ENCODE results near the gene THRAP3. TPM values are rescaled to one million over a fixed set of nuclear protein-coding genes. Genes with fewer than 3 reads are reported as not detected.
A peak's percentile ranks its signal among the peaks of the same experiment; 100 is the strongest.
"Not testable (repeated sequence)": the region's sequence is repeated elsewhere in the genome, so short reads cannot be mapped to it uniquely, and the experiment has no call there.

THRAP3 gene
- total RNA-seq, 2 experiments from 2014 or later = 135 to 138 TPM

- H3K27me3 Mint-ChIP-seq = no peaks in the 10 kb centered on the region
- intact Hi-C loops (cut with micrococcal nuclease) = no loop called here
- peaks cover 49% of the 10 kb centered on the region for H3K4me1 Mint-ChIP-seq (ENCODE audit: low read depth)
- no peak overlapping the region for H3K4me3 Mint-ChIP-seq
- ChIA-PET POLR2A (no interaction called here), CTCF (no interaction called here)
- H3K36me3 Mint-ChIP-seq = peaks cover 17% of the 10 kb centered on the region
- H3K27ac Mint-ChIP-seq = no peak overlapping the region
- H3K9me3 Mint-ChIP-seq = no peaks in the 10 kb centered on the region
- no peak for DNase-seq
These were observed 8.2 kb downstream of the THRAP3 start for GRCh38 chr1:36232212-36233095.

GRCh38 chr1:36236302-36236701, 12.1 kb downstream of the THRAP3 start:
- no peak overlapping the region for H3K4me3 Mint-ChIP-seq
- peaks cover 48% of the 10 kb centered on the region for H3K4me1 Mint-ChIP-seq (ENCODE audit: low read depth)
- DNase-seq = no peak
- POLR2A ChIA-PET = interaction anchor here (0.6 kb wide), 1 partner anchor 10 kb away, joined by 3 read pairs; no protein-coding TSS in a partner anchor
- peaks cover 21% of the 10 kb centered on the region for H3K36me3 Mint-ChIP-seq
- intact Hi-C loops (cut with micrococcal nuclease) = no loop called here
- CTCF ChIA-PET = interaction anchor here (0.6 to 1.1 kb wide), 3 partner anchors 49 to 194 kb away, joined by 3 read pairs; no protein-coding TSS in a partner anchor
- H3K9me3 Mint-ChIP-seq = no peaks in the 10 kb centered on the region
- H3K27ac Mint-ChIP-seq = peak overlapping the region; percentile 2
- no peaks in the 10 kb centered on the region for H3K27me3 Mint-ChIP-seq

GRCh38 chr1:36238433-36238832, 14.2 kb downstream of the THRAP3 start:
- peaks cover 42% of the 10 kb centered on the region for H3K4me1 Mint-ChIP-seq (ENCODE audit: low read depth)
- no peaks in the 10 kb centered on the region for H3K9me3 Mint-ChIP-seq
- CTCF ChIA-PET = interaction anchor here (0.7 to 1.4 kb wide), 3 partner anchors 43 to 191 kb away, joined by 3 read pairs; no protein-coding TSS in a partner anchor
- H3K36me3 Mint-ChIP-seq = peaks cover 19% of the 10 kb centered on the region
- no peak overlapping the region for H3K4me3 Mint-ChIP-seq
- intact Hi-C loops (cut with micrococcal nuclease) = no loop called here
- DNase-seq = no peak
- H3K27ac Mint-ChIP-seq = no peak overlapping the region
- POLR2A ChIA-PET = interaction anchor here (1.2 kb wide), 1 partner anchor 10 kb away, joined by 4 read pairs; no protein-coding TSS in a partner anchor
- no peaks in the 10 kb centered on the region for H3K27me3 Mint-ChIP-seq

DNA sequence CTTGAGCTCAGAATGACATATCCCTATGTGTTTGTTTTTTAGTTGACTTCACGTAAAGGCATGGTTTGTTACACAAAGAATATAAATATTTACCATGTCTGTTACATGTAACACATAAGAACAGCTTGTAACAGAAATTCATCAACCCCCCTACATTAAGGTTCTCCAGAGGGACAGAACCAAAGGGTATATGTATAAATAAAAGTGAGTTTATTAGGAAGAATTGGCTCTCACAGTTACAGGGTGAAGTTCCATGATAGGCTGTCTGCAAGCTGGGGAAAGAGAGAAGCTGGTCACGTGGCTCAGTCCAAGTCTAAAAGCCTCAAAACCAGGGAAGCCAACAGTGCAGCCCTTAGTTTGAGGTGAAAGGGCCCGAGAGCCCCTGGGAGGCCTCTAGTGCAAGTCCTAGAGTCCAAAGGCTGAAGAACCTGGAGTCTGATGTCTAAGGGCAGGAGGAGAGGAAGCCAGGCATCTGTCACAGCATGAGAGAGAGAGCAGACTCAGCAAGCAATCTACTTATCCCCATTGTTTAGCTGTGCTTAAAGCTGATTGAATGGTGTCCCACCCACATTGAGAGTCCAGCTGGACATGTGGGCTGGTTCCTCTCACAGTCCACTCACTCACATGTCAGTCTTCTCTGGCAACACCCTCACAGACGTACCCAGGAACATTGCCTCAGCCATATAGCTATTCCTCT, 15.8 kb downstream of the THRAP3 start:
- Mint-ChIP-seq H3K4me3 (no peak overlapping the region), H3K36me3 (peaks cover 17% of the 10 kb centered on the region), H3K27ac (no peak overlapping the region), H3K9me3 (no peaks in the 10 kb centered on the region), H3K27me3 (no peaks in the 10 kb centered on the region), H3K4me1 (ENCODE audit: low read depth) (peaks cover 40% of the 10 kb centered on the region)
- intact Hi-C loops (cut with micrococcal nuclease) = no loop called here
- POLR2A ChIA-PET = no interaction called here
- CTCF ChIA-PET = interaction anchor here (0.7 kb wide), 1 partner anchor 50 kb away, joined by 3 read pairs; no protein-coding TSS in a partner anchor
- DNase-seq = no peak

- ChIA-PET POLR2A (no interaction called here), CTCF (no interaction called here)
- Mint-ChIP-seq H3K27me3 (no peaks in the 10 kb centered on the region), H3K9me3 (no peaks in the 10 kb centered on the region), H3K4me3 (no peak overlapping the region), H3K4me1 (ENCODE audit: low read depth) (peaks cover 50% of the 10 kb centered on the region), H3K36me3 (peaks cover 12% of the 10 kb centered on the region), H3K27ac (no peak overlapping the region)
- intact Hi-C loops (cut with micrococcal nuclease) = no loop called here
- no peak for DNase-seq
These were observed 23.3 kb downstream of the THRAP3 start for GRCh38 chr1:36247538-36247937.

DNA sequence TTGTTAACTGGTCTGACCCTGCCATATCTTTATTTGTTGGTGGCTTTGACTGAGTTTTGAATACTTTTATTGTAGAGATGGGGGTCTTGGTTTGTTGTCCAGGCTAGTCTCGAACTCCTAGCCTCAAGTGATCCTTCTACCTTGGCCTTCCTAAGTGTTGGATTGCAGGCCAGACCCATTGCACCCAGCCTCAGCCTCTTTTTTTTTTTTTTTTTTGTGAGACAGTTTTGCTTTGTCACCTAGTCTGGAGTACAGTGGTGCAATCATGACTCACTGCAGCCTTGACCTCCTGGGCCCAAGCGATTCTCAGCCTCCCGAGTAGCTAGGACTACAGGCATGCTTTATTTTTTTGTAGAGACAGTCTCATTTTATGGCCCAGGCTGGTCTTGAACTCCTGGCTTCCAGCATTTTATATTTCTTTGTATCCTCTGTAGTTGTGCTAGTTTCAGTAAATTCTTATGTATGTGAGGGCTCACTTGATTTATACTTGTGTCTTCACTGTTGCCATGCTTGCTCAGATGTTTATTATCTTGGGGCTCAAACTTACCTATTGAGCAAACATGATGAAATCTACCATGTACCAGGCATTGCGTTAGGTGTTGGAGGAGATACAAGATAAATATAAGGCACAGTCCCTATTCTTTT, 24.1 kb downstream of the THRAP3 start:
- peak; percentile 15 for DNase-seq
- H3K4me1 Mint-ChIP-seq (ENCODE audit: low read depth) = peaks cover 53% of the 10 kb centered on the region
- no peak overlapping the region for H3K4me3 Mint-ChIP-seq
- H3K36me3 Mint-ChIP-seq = peaks cover 12% of the 10 kb centered on the region
- H3K9me3 Mint-ChIP-seq = no peaks in the 10 kb centered on the region
- peak overlapping the region; percentile 65 for H3K27ac Mint-ChIP-seq
- no peaks in the 10 kb centered on the region for H3K27me3 Mint-ChIP-seq
- intact Hi-C loops (cut with micrococcal nuclease) = no loop called here
- CTCF ChIA-PET = interaction anchor here (0.6 kb wide), 1 partner anchor 217 kb away, joined by 4 read pairs; no protein-coding TSS in a partner anchor
- POLR2A ChIA-PET = interaction anchor here (1.3 kb wide), 1 partner anchor 24 kb away, joined by 4 read pairs; the partner anchor contains the start of gene THRAP3

DNA sequence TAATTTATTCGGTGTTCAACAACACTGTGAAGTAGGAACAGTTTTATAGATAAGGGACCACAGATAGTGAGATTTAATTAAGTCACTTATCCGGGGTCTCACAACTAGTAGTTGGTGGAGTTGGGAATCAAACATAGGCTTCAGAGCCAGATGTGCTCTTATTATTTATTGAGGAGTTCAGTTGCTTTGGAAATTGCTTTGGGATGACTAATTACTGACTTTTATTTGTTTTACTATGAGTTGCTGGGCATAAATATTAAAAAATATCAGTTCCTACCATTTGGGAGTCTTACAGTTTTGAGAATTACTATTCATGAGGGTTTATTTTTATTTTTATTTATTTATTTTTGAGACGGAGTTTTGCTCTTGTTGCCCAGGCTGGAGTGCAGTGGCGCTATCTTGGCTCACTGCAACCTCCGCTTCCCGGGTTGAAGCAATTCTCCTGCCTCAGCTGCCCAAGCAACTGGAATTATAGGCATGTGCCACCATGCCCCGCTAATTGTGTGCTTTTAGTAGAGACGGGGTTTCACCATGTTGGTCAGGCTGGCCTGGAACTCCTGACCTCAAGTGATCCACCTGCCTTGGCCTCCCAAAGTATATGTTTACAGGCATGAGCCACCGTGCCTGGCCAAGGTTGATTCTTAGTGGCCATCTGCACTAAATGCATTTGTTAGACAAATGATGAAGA, 27.7 kb downstream of the THRAP3 start:
- Mint-ChIP-seq H3K9me3 (no peaks in the 10 kb centered on the region), H3K36me3 (peaks cover 9% of the 10 kb centered on the region), H3K27ac (no peak overlapping the region), H3K27me3 (no peaks in the 10 kb centered on the region), H3K4me3 (no peak overlapping the region), H3K4me1 (ENCODE audit: low read depth) (peaks cover 52% of the 10 kb centered on the region)
- intact Hi-C loops (cut with micrococcal nuclease) = no loop called here
- DNase-seq = no peak
- CTCF ChIA-PET = no interaction called here
- POLR2A ChIA-PET = no interaction called here

DNA sequence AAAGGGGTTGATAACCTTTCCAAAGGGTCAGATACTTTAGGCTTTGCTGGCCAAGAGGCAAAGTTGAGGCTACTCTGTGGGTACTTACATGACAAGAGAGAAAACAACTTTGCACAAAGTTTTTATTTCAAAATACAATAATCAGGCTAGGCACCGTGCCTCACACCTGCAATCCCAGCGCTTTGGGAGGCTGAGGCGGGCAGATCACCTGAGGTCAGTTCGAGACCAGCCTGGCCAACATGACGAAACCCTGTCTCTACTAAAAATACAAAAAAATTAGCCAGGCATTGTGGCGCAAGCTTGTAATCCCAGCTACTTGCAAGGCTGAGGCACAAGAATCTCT, 28.2 kb downstream of the THRAP3 start:
- intact Hi-C loops (cut with micrococcal nuclease); H3K9me3 Mint-ChIP-seq; H3K36me3 Mint-ChIP-seq; DNase-seq; CTCF ChIA-PET; POLR2A ChIA-PET; H3K27me3 Mint-ChIP-seq; H3K4me3 Mint-ChIP-seq; H3K27ac Mint-ChIP-seq: not testable (repeated sequence)
- peaks cover 57% of the 10 kb centered on the region for H3K4me1 Mint-ChIP-seq (ENCODE audit: low read depth)

- POLR2A ChIA-PET = no interaction called here
- CTCF ChIA-PET = interaction anchor here (0.5 to 2.1 kb wide), 4 partner anchors 33 to 116 kb away, joined by 3 to 7 read pairs (median 4); no protein-coding TSS in a partner anchor
- intact Hi-C loops (cut with micrococcal nuclease) = no loop called here
- Mint-ChIP-seq H3K4me1 (ENCODE audit: low read depth) (peaks cover 55% of the 10 kb centered on the region), H3K27me3 (no peaks in the 10 kb centered on the region), H3K27ac (peak overlapping the region; percentile 30), H3K36me3 (peaks cover 8% of the 10 kb centered on the region), H3K9me3 (no peaks in the 10 kb centered on the region), H3K4me3 (no peak overlapping the region)
- no peak for DNase-seq
These were observed 29.1 kb downstream of the THRAP3 start for GRCh38 chr1:36253161-36253862.

DNA sequence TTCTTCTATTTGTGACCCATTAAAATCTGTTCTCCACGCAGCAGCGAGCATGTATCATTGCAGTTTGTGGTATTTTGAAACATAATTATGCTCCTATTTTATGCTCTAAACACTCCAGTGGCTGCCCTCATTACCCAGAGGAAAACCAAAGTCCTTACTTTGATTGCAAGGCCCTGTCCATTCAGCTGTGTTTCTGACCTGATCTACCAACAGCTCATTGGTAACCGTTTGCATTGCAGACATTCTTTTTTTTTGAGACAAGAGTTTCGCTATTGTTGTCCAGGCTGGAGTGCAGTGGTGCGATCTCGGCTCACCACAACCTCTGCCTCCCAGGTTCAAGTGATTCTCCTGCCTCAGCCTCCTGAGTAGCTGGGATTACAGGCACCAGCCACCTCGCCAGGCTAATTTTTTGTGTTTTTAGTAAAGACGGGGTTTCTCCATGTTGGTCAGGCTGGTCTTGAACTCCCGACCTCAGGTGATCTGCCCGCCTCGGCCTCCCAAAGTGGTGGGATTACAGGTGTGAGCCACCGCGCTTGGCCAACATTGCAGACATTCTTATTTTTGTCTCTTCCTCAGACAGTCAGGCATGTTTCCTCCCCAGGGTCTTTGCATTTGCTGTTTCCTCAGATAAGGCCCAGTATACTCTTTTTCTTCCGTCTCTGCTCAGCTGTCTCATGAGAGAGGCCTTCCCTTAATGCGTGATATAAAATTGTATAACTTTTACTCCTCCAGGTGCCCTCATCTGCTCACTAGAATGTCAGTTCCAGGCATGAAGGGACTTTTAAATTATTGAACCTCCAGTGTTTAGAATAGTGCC, 32.5 kb downstream of the THRAP3 start:
- peaks cover 20% of the 10 kb centered on the region for H3K36me3 Mint-ChIP-seq
- DNase-seq = no peak
- no peaks in the 10 kb centered on the region for H3K9me3 Mint-ChIP-seq
- intact Hi-C loops (cut with micrococcal nuclease) = no loop called here
- ChIA-PET POLR2A (no interaction called here), CTCF (interaction anchor here (0.5 kb wide), 1 partner anchor 1286 kb away, joined by 3 read pairs; no protein-coding TSS in a partner anchor)
- H3K4me1 Mint-ChIP-seq (ENCODE audit: low read depth) = peaks cover 36% of the 10 kb centered on the region
- no peak overlapping the region for H3K27ac Mint-ChIP-seq
- no peaks in the 10 kb centered on the region for H3K27me3 Mint-ChIP-seq
- H3K4me3 Mint-ChIP-seq = no peak overlapping the region

DNA sequence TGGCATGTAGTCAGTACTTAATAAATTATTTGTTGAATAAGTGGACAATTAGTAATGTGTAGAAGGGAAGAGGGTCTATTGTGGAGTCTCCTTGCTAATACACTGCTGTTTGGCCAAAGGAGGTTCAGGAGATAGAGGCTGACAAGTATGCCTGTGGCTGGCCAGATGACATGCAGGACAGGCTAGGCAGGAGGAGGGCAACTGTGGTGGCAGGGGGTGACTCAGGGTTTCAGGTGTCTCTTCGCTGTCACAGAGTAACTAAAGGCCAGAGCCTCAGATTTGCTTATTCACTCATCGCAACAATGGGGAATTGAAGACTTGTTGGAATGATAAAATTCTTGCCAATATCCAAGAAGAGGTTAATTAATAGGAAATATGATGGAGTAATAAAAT, 33.1 kb downstream of the THRAP3 start:
- Mint-ChIP-seq H3K4me3 (no peak overlapping the region), H3K4me1 (ENCODE audit: low read depth) (peaks cover 33% of the 10 kb centered on the region), H3K36me3 (peaks cover 22% of the 10 kb centered on the region), H3K27me3 (no peaks in the 10 kb centered on the region), H3K9me3 (no peaks in the 10 kb centered on the region), H3K27ac (no peak overlapping the region)
- intact Hi-C loops (cut with micrococcal nuclease) = no loop called here
- DNase-seq = peak; percentile 38
- POLR2A ChIA-PET = no interaction called here
- CTCF ChIA-PET = no interaction called here
